ENCODE measurements around the gene STK38. TPM values are rescaled to one million over a fixed set of nuclear protein-coding genes. Genes with fewer than 3 reads are reported as not detected.

STK38 gene
- total RNA-seq, 2 experiments from 2014 or later: 29.4 to 42.5 TPM

DNA sequence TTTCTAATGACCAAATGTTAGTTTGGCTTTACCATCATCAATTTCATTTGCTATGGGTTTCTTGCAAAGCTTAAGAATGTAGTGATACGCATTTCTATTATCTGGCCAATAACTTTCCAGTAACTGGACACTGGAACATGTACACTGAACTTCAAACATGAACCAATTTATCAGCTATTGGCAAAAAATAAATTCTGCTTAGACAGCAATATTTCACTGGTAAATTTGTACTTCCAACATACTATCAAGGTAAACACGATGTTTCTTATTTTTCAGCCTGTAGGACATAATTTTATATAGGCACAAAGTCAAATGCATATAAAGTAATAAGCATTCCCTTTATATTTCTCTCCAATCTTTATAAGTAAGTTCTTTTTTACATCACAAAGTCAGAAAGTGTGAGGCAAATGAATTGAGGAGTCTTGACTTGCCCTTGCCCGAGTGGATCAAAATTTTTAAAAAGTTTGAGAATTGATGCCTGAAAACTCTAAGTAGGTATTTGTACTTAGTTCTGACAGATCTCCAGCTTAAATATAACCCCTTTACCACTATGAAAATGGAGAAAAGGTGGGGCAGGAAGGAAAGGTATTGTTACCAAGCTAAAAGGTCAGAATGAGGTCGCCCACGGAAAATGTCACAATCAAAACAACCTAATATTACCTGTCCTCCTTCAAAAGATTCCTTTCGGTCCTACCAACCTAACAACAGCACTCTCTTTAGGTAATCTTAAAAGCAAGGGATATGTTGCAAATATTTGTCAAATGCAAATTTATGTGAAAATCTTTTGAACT is 41.3 kb downstream of the STK38 start:
- no peak for DNase-seq (ENCODE audit: low spot score)
- Histone ChIP-seq H3K79me2 (ENCODE audit: insufficient read depth, low read depth, low read length) (no peaks in the 10 kb centered on the region), H4K20me1 (ENCODE audit: insufficient read depth, low read length) (no peaks in the 10 kb centered on the region), H3K9me2 (ENCODE audit: insufficient read depth, low read length) (no peaks in the 10 kb centered on the region), H3K36me3 (ENCODE audit: insufficient read depth, low read length) (peaks cover 89% of the 10 kb centered on the region), H2AFZ (ENCODE audit: low read length) (no peak overlapping the region), H3K9me3 (ENCODE audit: low read length) (peaks cover 6% of the 10 kb centered on the region; the same call in 1 of the 2 replicates), H3K4me2 (ENCODE audit: low read length) (no peak overlapping the region), H3K4me3 (ENCODE audit: low read depth, low read length, poor library complexity, severe bottlenecking) (no peak overlapping the region), H3K27ac (ENCODE audit: low read depth, low read length, poor library complexity, severe bottlenecking) (no peak overlapping the region), H3K4me1 (ENCODE audit: insufficient read depth, low read length, poor library complexity, severe bottlenecking) (no peaks in the 10 kb centered on the region)
- ChIA-PET POLR2A (interaction anchor here (1.0 to 1.3 kb wide), 3 partner anchors 16 to 27 kb away, joined by 3 to 4 read pairs (median 3); no protein-coding TSS in a partner anchor), CTCF (ENCODE audit: unreplicated experiment) (no interaction called here)
- TF ChIP-seq, protein P1, sequence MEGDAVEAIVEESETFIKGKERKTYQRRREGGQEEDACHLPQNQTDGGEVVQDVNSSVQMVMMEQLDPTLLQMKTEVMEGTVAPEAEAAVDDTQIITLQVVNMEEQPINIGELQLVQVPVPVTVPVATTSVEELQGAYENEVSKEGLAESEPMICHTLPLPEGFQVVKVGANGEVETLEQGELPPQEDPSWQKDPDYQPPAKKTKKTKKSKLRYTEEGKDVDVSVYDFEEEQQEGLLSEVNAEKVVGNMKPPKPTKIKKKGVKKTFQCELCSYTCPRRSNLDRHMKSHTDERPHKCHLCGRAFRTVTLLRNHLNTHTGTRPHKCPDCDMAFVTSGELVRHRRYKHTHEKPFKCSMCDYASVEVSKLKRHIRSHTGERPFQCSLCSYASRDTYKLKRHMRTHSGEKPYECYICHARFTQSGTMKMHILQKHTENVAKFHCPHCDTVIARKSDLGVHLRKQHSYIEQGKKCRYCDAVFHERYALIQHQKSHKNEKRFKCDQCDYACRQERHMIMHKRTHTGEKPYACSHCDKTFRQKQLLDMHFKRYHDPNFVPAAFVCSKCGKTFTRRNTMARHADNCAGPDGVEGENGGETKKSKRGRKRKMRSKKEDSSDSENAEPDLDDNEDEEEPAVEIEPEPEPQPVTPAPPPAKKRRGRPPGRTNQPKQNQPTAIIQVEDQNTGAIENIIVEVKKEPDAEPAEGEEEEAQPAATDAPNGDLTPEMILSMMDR (conservative IDR thresholded peaks at IDR 0.05; ENCODE audit: low read length): no peak
- TF ChIP-seq EZH2phosphoT487 (IDR thresholded peaks at IDR 0.05; ENCODE audit: borderline replicate concordance, low read depth, low read length): no peak
- intact Hi-C loops (cut with micrococcal nuclease; ENCODE audit: unreplicated experiment): no loop called here
- no TSS peak for BruUV-seq (replicated peaks)

DNA sequence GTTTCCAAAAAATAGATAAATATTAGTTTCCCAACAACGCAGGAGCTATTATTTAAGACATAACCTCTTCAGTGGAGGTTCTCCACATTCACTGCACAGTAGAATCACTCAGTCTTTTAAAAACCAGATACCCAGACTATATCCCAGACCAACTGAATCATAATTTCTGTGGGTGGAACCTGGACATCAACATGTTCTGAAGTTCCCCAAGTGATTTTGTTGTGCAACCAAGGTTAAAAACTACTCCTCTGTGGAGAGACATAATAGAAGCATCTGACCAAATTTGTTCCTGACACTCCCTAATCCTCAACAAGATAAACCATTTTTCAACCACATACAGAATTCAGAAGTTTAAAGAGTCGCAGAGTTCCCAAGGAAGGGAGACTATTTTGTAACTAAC is 42.3 kb downstream of the STK38 start:
- CTCF ChIA-PET (ENCODE audit: unreplicated experiment): interaction anchor here (0.6 kb wide), 1 partner anchor 1020 kb away, joined by 10 read pairs; no protein-coding TSS in a partner anchor
- TF ChIP-seq, protein P1 (conservative IDR thresholded peaks at IDR 0.05; ENCODE audit: low read length): no peak
- no peak for TF ChIP-seq EZH2phosphoT487 (IDR thresholded peaks at IDR 0.05; ENCODE audit: borderline replicate concordance, low read depth, low read length)
- POLR2A ChIA-PET: interaction anchor here (0.7 to 2.5 kb wide), 4 partner anchors 17 to 553 kb away, joined by 3 to 11 read pairs (median 4); partner anchors contain the start of gene PPIL1
- Histone ChIP-seq H3K9me3 (ENCODE audit: low read length) (peaks cover 4% of the 10 kb centered on the region; the same call in 1 of the 2 replicates), H3K36me3 (ENCODE audit: insufficient read depth, low read length) (peaks cover 83% of the 10 kb centered on the region), H4K20me1 (ENCODE audit: insufficient read depth, low read length) (no peaks in the 10 kb centered on the region), H3K27ac (ENCODE audit: low read depth, low read length, poor library complexity, severe bottlenecking) (no peak overlapping the region), H2AFZ (ENCODE audit: low read length) (no peak overlapping the region), H3K4me2 (ENCODE audit: low read length) (no peak overlapping the region), H3K79me2 (ENCODE audit: insufficient read depth, low read depth, low read length) (no peaks in the 10 kb centered on the region), H3K4me3 (ENCODE audit: low read depth, low read length, poor library complexity, severe bottlenecking) (no peak overlapping the region), H3K4me1 (ENCODE audit: insufficient read depth, low read length, poor library complexity, severe bottlenecking) (no peaks in the 10 kb centered on the region), H3K9me2 (ENCODE audit: insufficient read depth, low read length) (no peaks in the 10 kb centered on the region)
- intact Hi-C loops (cut with micrococcal nuclease; ENCODE audit: unreplicated experiment): no loop called here
- DNase-seq (ENCODE audit: low spot score): no peak
- BruUV-seq (replicated peaks): no TSS peak

DNA sequence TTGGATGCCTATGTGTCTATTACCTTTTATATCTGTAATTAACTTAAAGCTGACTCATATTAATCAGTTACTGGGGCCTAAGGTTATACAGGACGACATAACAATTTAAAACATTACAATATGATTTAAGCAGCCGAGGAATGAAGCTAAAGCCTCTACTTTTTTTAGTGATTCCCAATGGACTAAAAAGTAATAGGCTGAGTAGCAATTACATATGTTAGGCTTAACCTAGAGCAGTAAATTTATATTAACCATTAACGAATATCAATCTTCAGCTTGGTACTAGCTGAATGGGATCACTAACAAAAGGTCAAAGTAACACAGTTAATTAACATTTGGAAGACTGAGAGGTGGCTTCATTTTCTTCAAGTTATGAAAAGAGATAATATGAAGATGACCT is 43.1 kb downstream of the STK38 start:
- intact Hi-C loops (cut with micrococcal nuclease; ENCODE audit: unreplicated experiment): no loop called here
- no TSS peak for BruUV-seq (replicated peaks)
- peaks cover 83% of the 10 kb centered on the region for H3K36me3 ChIP-seq (ENCODE audit: insufficient read depth, low read length)

More for the DNA sequence above, 43.1 kb downstream of the STK38 start:
- TF ChIP-seq EZH2phosphoT487 (IDR thresholded peaks at IDR 0.05; ENCODE audit: borderline replicate concordance, low read depth, low read length): no peak
- TF ChIP-seq, protein P1 (conservative IDR thresholded peaks at IDR 0.05; ENCODE audit: low read length): no peak
- no peak overlapping the region for H2AFZ ChIP-seq (ENCODE audit: low read length)
- POLR2A ChIA-PET: interaction anchor here (0.6 to 2.5 kb wide), 6 partner anchors 18 to 552 kb away, joined by 3 to 11 read pairs (median 4); no protein-coding TSS in a partner anchor
- no peaks in the 10 kb centered on the region for H3K9me2 ChIP-seq (ENCODE audit: insufficient read depth, low read length)
- H4K20me1 ChIP-seq (ENCODE audit: insufficient read depth, low read length): no peaks in the 10 kb centered on the region
- no peaks in the 10 kb centered on the region for H3K79me2 ChIP-seq (ENCODE audit: insufficient read depth, low read depth, low read length)
- no peak for DNase-seq (ENCODE audit: low spot score)
- H3K27ac ChIP-seq (ENCODE audit: low read depth, low read length, poor library complexity, severe bottlenecking): no peak overlapping the region
- H3K9me3 ChIP-seq (ENCODE audit: low read length): no peaks in the 10 kb centered on the region
- no peaks in the 10 kb centered on the region for H3K4me1 ChIP-seq (ENCODE audit: insufficient read depth, low read length, poor library complexity, severe bottlenecking)
- no peak overlapping the region for H3K4me2 ChIP-seq (ENCODE audit: low read length)
- CTCF ChIA-PET (ENCODE audit: unreplicated experiment): no interaction called here
- no peak overlapping the region for H3K4me3 ChIP-seq (ENCODE audit: low read depth, low read length, poor library complexity, severe bottlenecking)
